HFF-Myc (cell line): ENCODE measurements around the gene TF.

ENCODE experiments used
- DNase-seq: peaks from one replicate; pipeline ENCODE4 v3.0.0-alpha.2; 2011; ENCODE audit warnings: low read depth; ENCODE audit errors: extremely low read depth
- H3K4me3 ChIP-seq: replicated peaks from 2 replicates; pipeline ENCODE4 v1.5.1; 2011; ENCODE audit warnings: low read depth, mild to moderate bottlenecking, control low read depth, low read length
- TF ChIP-seq, protein P1 (sequence below): IDR thresholded peaks from 2 replicates; pipeline ENCODE4 v1.5.1; 2012; ENCODE audit warnings: mild to moderate bottlenecking, low read depth, low read length, control low read depth; ENCODE audit errors: missing control alignments

Gene TF

DNA sequence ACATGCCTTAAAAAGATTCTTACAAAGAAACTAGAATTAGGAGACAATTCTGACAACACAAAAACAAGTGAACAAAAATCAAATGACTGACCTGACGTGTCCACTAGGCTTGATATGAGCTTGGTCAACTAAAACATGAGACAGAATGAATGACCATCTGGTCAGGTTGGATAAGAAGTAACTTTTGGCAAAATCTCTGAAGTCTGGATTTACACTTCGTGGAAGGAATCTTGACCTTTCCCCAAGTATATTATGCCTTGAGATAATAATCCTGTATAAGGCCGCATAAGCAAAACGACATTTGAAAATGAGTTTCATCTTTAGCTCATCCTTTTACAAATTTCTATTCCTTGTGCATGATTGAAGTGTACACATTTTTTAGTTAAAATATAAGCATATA lies 1.1 kb upstream of the TF start:
- no peak for DNase-seq
- TF ChIP-seq, protein P1, sequence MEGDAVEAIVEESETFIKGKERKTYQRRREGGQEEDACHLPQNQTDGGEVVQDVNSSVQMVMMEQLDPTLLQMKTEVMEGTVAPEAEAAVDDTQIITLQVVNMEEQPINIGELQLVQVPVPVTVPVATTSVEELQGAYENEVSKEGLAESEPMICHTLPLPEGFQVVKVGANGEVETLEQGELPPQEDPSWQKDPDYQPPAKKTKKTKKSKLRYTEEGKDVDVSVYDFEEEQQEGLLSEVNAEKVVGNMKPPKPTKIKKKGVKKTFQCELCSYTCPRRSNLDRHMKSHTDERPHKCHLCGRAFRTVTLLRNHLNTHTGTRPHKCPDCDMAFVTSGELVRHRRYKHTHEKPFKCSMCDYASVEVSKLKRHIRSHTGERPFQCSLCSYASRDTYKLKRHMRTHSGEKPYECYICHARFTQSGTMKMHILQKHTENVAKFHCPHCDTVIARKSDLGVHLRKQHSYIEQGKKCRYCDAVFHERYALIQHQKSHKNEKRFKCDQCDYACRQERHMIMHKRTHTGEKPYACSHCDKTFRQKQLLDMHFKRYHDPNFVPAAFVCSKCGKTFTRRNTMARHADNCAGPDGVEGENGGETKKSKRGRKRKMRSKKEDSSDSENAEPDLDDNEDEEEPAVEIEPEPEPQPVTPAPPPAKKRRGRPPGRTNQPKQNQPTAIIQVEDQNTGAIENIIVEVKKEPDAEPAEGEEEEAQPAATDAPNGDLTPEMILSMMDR: no peak
- H3K4me3 ChIP-seq: no peak overlapping the region

DNA sequence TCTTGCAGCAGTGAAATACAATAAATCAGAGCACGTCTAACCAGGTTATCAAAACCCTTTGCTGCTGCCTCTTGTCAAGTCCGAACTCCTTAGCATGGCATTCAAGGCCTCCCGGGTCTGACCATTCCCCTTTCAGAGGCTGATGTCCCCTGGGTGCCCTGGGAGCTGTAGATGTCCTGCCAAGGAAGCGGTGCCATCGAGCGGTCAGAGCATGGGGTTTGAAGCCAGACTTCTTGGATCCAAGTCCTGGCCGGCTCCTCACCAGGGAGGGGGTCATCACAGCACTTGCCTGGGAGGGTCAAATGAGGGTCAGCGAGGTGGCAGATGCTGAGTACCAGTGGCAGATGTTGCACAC lies 496 bp downstream of the TF start:
- TF ChIP-seq, protein P1: no peak
- DNase-seq: no peak
- H3K4me3 ChIP-seq: no peak overlapping the region

DNA sequence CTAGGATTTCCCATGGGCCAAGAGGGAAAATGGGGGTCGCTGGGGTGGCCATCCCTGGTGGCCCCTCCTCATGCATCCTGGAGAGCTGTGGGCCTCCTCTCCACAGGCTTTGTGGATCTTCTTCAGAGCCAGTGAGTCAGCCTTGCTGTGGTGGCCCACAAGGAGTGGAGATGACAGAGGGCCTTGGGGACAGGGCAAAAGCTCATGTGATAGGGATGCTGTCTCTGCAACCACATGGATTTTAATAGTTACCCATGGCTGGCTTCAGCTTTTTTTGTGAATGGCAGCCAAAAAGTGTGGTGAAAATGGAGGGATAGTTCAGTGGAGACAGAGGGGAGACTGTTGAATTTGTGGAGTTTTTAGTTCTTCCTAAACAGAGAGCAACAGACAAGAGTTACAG lies 1.2 kb downstream of the TF start:
- DNase-seq: no peak
- TF ChIP-seq, protein P1: no peak
- no peak overlapping the region for H3K4me3 ChIP-seq

DNA sequence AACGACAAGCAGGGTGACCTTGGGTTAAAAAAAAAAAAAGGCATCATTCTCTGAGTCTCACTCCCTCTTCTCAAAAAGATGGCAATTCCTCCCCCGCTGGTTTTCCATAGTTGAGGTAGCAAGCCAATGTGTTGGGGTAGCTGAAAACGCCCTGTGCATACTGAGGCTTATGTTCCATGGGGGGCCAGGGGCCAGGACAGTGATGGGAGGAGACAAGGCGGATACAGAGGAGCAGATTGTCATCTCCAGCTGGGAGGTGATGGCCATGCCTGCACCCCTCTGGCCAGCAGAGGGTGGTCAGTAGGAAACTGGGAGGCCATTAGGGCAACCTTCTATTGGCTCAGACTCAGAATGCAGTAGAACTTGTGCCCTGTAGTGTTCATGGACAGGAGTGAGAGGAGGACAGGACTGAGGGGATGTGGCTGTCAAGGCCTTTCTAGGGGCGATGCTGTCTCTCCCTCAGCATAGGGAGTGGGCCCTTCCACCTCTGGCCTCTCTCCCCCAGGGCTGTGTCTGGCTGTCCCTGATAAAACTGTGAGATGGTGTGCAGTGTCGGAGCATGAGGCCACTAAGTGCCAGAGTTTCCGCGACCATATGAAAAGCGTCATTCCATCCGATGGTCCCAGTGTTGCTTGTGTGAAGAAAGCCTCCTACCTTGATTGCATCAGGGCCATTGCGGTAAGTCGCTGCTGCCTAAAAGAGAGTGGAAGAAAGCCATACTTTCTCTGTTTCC lies 1.9 kb downstream of the TF start:
- no peak for DNase-seq
- no peak overlapping the region for H3K4me3 ChIP-seq
- TF ChIP-seq, protein P1: no peak

DNA sequence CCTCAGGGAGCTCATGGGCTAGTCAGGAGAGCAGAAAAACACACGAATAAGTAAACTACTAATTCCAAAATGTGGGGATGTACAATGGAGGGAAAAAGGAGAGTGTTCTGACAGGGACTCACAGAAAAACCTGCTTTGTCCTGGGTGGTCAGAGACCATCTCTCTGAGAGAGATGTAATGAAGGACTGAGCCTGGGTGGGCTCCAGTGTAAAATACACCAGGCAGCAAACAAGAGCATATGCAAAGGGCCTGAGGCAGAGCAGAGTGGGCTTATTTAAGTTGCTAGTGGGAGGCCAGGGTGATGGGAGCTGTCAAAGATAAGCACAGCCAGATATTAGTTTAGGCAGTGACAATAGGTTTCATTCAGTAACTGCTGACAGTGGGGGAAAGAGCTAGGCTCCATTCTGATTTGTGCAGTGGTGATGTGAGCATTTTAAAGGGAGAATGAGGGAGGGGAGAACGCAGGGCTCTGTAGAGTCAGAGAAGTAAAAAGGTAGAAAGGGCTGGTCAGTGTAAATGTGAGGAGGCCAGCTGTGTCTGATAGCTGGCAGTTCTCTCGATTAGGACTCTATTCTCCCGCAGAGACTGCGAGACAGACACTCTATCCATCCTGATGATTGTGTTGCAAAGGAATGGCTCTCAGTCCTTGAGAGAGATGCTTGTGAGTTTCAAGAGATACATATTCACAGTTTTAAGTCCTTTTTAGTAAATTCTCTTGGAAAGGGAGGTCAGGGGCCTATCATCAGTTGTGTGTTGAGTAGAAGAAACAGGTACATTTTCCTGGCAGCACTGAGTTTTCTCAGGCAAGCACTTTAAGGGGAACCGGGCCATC lies 3.5 kb downstream of the TF start:
- DNase-seq: no peak
- TF ChIP-seq, protein P1: no peak
- H3K4me3 ChIP-seq: no peak overlapping the region

DNA sequence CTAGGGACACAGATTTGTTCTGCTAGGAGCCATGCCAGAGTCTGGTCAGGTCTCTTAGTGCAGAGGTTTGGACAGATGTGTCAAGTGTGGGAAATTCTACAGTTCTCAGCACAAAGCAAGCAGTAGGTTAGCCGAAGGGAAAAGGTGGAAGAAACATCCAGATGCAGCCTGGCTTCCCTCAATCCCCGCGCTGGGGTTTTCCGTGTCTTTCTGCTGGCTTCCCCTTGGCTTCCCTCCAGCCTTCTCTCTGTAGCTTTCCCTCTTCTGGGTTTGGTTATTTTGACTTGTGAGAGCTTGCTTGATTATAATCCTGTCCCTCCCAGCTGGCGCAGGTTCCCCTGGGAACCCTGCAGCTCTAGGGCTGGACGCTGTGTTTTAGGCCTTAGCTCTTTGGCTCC lies 4.1 kb downstream of the TF start:
- no peak overlapping the region for H3K4me3 ChIP-seq
- TF ChIP-seq, protein P1: no peak
- no peak for DNase-seq
